GM19240 (cell line): ENCODE data around the gene PAK1IP1.
"Not testable (repeated sequence)": the region's sequence is repeated elsewhere in the genome, so short reads cannot be mapped to it uniquely, and the experiment has no call there.

Source experiments
- DNase-seq: peaks from one replicate; pipeline ENCODE4 v3.0.0; 2011; ENCODE audit warnings: low spot score; ENCODE audit not compliant: insufficient read length

PAK1IP1 gene

DNA sequence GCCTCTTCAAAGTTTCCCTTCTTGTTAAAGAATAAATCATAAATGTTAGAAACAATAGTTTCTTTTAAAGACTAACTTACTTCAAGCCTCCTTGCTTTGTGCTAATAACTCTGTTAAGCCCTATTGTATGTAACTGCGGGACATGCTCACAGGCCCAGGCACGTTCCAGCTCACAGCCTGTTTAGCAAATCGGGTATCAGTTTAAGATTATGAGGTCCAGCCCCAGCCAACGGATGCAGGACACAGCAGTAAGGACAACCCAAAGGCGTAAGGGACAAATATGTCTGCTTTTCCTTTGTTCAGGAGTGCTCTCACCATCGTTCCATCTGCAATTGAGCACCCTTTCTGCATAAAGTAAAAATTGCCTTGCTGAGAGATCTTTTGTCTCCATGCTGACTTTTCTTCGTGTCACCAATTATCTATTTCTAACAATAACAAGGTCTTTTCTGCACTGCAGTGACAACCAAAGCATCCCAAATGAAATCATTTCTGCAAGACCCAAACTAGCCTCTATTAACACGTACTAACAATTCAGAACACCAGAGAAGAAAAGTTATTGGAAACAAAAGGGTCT is 1.7 kb upstream of the PAK1IP1 start:
- no peak for DNase-seq

DNA sequence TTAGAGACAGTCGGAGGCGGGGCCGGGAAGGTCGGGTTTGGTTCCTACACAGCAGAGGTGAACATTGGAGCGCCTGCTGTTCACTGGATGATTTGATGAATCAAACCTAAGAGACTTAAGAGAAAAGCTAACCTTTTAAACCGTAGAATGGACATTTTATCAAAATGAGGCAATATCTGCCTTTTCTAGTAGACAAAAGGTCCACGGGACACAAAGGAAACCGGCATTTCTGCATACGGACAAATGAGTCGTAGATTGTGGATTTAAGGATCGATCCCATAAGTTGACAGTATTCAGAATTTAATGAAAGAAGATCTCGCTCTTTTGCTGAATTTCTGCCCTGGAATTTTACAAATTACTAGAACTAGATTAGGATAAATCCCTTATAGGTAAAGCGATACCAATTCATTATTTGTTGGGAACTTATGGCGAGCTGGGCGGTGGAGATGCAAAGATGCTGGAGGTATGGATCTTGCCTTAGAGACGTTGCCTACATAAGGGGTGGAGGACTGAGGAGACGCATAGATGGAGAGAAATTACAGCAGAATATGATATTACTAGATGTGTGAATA is 400 bp downstream of the PAK1IP1 start:
- DNase-seq: no peak

DNA sequence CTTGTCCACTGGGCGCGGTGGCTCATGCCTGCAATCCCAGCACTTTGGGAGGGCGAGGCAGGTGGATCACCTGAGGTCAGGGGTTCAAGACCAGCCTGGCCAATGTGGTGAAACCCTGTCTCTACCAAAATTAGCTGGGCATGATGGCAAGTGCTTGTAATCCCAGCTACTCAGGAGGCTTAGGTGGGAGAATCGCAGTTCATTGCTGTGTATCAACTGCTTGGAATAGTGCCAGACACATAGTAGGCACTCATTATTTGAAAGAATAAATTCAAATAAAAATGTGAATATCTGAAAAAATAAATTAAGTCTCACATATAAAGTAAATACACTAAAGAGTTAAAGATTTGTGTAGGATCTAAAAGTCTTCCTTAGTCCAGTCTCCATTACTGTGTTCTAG is 1.9 kb downstream of the PAK1IP1 start:
- DNase-seq: no peak

DNA sequence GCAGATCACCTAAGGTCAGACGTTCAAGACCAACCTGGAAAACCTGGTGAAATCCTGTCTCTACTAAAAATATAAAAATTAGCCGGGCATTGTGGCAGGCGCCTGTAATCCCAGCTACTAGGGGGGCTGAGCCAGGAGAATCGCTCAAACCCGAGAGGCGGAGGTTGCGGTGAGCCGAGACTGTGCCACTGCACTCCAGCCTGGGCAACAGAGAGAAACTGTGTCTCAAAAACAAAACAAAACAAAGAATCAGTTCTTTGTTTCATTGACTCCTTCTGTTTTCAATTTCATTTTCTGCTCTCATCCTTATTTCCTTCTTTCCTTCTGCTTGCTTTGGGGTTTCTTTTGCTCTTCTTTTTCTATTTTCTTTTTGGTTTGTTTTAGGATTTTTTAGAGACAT is 19.2 kb downstream of the PAK1IP1 start:
- no peak for DNase-seq

- no peak for DNase-seq
Measured at GRCh38 chr6:10719296-10719963, 24.7 kb downstream of the PAK1IP1 start.

DNA sequence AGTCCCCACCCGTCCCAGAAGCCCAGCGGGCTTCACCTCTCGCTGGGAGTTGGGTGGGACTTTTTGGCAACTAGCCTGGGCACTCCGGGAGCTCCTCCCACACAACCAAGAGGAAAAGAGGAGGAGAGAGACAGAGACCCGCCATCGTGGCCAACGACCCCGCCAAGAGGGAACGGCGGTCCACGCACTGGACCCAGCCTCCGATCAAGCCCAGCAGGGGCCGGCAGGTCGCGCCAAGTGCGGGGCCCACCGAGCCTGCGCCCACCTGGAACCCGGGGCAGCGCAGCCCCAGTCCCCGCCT is 25.1 kb downstream of the PAK1IP1 start:
- DNase-seq: no peak

DNA sequence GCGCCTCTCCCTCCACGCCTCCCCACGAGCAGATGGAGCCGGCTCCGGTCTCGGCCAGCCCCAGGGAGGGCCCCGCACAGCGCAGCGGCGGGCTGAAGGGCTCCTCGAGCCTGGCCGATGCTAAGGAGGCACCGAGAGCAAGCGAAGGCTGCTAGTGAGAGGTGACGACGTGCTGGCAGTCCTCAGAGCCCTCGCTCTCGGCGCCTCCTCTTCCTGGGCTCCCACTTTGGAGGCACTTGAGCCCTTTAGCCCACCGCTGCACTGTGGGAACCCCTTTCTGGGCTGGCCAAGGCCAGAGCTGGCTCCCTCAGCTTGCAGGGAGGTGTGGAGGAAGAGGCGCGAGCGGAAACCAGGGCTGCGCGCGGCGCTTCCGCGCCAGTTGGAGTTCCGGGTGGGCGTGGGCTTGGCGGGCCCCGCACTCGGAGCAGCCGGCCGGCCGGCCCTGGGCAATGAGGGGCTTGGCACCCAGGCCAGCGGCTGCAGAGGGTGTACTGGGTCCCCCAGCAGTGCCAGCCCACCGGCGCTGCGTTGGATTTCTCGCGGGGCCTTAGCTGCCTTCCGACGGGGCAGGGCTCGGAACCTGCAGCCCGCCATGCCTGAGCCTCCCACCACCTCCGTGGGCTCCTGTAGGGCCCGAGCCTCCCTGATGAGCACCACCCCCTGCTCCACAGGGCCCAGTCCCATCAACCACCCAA is 25.6 kb downstream of the PAK1IP1 start:
- DNase-seq: no peak

DNA sequence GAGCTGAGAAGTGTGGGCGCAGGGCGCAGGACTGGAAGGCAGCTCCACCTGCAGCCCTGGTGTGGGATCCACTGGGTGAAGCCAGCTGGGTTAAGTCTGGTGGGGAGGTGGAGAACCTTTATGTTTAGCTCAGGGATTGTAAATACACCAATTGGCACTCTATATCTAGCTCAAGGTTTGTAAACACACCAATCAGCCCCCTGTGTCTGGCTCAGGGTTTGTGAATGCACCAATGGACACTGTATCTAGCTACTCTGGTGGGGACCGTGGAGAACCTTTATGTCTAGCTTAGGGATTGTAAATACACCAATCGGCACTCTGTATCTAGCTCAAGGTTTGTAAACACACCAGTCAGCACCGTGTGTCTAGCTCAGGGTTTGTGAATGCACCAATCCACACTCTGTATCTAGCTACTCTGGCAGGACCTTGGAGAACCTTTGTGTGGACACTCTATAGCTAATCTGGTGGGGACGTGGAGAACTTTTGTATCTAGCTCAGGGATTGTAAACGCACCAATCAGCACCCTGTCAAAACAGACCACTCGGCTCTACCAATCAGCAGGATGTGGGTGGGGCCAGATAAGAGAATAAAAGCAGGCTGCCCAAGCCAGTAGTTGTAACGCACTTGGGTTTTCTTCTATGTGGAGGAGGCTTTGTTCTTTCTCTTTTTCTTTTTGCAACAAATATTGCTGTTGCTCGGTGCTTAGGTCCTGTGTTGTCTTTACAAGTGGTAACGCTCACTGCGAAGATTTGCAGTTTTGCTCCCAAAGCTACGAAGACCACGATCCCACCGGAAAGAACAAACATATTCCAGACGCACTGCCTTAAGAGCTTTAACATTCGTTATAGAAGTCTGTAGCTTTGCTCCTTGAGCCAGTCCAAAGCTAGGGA is 26.4 kb downstream of the PAK1IP1 start:
- DNase-seq: not testable (repeated sequence)

DNA sequence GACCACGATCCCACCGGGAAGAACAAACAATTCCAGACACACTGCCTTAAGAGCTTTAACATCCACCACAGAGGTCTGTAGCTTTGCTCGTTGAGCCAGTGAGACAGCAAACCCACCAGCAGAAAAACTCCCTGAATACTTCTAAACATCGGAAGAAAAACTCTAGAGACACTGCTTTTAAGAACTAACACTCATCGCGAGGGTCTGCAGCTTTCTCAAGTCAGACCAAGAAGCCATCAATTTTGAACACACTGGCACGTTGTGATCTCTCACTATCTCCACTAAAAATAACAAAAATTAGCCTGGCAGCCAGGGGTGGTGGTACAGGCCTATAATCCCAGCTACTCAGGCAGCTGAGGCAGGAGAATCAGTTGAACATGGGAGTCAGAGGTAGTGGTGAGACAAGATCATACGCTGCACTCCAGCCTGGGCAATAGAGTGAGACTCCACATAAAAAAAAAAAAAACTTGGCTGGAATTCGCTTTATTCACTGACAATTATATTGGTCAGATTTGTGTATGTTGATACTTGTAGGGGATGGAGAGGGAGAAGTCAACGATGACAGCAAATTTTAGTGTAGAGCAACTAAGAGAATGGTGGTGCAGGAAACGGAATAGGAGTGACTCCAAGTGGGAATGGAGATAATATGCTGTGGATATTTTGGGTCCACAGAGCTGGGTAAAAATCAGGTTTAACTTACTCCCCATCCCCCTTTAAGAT is 27.2 kb downstream of the PAK1IP1 start:
- DNase-seq: no peak

DNA sequence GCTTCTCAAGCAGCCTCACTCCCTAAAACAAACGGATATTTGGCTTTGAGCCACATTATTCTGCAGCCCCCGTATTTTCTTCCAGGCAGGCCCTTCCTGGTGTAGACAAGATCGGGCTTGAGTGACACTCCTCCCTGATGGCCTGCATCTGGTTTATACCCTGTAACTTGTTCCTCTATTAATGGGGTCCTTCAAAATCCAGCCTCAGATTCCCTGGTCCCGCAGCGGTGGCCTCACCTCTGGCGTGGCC is 27.7 kb downstream of the PAK1IP1 start:
- no peak for DNase-seq

GRCh38 chr6:10722820-10723566 is 28.2 kb downstream of the PAK1IP1 start, which contains the start of gene TMEM14C:
Gene TMEM14C (plus strand): TSS chr6:10723070. CDS start chr6:10724614, 1,544 bp downstream.
- DNase-seq: peak; percentile 91

DNA sequence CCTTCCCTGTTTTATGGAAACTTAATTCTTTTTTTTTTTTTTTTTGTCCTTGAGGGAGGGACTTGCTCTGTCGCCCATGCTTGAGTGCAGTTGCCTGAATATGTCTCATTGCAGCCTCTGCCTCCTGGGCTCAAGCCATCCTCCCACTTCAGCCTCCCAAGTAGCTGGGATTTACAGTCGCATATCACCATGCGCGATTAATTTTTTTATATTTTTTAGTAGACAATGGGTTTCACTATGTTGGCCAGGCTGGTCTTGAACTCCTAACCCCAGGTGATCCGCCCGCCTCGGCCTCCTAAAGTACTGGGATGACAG is 28.8 kb downstream of the PAK1IP1 start:
- DNase-seq: no peak

GRCh38 chr6:10725044-10725443 is 30.3 kb downstream of the PAK1IP1 start:
- no peak for DNase-seq

DNA sequence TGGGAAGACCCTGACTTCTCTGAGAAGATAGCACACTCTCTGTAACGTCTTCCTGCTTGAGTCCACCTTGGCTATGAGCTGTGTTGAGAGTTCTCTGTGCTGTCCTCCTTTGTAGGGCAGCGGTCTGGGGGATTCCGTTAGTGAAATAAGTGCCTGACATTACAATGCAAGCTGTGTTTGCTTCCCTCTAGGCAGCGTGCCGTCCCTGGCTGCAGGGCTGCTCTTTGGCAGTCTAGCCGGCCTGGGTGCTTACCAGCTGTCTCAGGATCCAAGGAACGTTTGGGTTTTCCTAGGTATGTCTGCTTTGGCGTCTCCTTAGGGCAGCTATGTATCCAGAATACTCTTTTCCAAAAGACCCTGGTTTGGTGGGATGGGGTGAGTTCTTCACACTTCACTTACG is 30.9 kb downstream of the PAK1IP1 start:
- no peak for DNase-seq

DNA sequence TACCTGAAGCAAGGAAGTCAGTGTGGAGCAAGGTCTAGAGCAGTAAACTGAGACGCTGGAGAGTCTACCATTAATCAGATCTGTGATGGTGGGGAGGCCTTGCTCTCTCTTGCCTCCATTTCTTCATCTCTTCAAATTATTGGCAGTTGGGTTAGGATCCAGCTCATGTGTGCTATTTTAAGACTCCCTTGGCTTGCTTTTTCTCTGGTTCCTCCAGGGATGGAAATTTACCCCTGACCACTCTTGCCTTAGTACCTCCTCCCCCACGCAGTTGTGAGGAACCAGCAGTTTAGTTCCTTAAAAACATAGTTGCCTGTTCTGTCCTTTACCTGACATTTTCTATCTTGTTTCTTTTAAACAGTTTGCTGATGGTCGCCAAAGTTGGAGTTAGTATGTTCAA is 35.5 kb downstream of the PAK1IP1 start:
- DNase-seq: no peak

- DNase-seq: no peak
Measured at GRCh38 chr6:10733151-10733715, 38.5 kb downstream of the PAK1IP1 start.

DNA sequence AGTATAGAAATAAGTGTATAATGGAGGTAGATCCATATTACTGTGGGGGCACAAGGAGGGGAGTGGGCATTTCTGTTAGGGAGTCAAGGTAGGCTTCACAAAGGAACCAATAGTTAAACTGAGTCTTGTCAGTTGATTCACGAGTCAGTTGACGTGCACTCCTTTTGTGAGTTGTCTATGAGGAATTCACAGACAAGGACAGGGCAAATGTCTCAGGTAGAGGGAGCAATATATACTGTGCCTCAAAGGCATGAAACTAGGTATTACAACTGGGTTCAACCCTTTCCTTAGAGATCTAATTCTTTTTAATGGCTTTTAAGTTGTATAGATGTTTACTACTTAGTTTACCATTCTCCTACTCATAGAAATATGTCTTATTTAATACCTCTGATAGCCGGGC is 39.1 kb downstream of the PAK1IP1 start:
- DNase-seq: no peak

- no peak for DNase-seq
Measured at GRCh38 chr6:10736731-10737130, 42.0 kb downstream of the PAK1IP1 start.

DNA sequence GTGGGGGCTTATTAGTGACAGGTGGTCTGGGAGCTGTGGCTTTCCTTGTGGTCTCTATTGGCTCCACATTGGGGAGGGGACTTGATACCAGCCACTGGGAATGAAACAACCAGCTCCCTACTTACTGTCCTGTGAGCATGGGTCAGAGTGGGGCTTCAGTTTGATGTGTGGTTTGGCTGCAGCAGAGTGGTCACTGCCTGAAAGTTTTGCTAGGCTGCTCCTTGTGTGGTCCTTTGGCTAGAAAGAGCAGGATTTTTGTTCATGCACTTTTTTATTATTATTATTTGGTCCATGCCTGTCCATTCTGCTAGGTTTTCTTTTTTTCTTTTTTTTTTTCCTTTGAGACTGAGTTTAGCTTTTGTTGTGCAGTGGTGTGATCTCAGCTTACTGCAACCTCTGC is 45.3 kb downstream of the PAK1IP1 start:
- DNase-seq: no peak

DNA sequence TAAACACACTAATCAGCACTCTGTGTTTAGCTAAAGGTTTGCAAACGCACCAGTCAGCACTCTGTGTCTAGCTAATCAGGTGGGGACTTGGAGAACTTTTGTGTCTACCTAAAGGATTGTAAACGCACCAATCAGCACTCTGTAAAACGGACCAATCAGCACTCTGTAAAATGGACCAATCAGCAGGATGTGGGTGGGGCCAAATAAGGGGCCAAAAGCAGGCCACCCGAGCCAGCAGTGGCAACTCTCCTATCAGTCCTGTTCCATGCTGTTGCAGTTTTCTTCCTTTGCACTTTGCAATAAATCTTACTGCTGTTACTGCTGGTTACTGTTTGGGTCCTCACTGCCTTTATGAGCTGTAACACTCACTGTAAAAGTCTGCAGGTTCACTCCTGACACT is 46.9 kb downstream of the PAK1IP1 start:
- DNase-seq: not testable (repeated sequence)
